Tongue (tissue), 2 donors: ENCODE data around the gene GNG8. TPM values are rescaled to one million over a fixed set of nuclear protein-coding genes. Genes with fewer than 3 reads are reported as not detected.

Source experiments
- DNase-seq: peaks from one replicate; pipeline ENCODE4 v3.0.0-alpha.2; 2015
- total RNA-seq: library from RNA; depleted of rRNA; stranded (reverse); fragments of >200 nt; gene quantifications from one replicate; pipeline ENCODE4 v1.2.3, GENCODE V29; 2014

The GNG8 gene
- not detected for total RNA-seq

DNA sequence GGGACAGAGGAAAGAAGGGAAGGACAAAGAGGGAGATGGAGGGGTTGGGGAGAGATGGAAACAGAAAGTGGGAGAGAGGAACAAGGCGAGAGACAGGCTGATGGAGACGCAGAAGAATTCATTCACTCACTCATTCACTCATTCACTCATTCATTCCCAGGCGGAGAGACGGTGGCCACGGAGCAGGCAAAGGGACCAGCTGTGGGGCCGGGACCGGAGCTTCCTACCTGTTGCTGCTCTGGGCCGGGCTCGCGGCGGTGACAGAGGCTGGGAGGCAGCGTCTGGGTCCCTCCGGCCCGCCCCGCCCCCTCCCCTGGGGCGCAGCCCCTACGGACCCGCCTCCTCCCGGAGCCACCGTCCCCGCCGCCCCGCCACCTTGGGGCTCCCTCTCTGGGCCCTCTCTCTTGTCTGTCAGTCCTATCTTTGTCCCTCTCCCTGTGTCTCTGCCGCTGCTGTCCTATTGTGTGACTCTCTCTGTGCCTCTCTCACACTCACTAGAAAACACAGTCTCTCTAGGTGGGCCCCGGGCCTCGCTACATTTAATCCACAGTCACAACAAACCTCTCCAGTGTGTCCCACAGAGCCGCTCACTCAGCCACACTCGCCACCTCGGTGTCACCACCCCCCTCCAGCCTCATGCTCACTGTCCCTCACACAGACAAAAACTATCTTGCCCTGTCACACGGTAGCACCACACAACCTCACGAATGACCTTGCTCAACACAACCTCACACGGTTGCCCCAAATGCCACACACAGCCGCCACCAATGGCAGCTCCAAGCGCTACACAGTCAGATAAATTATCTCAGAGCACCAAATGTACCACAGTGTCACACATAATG lies at the start of gene GNG8:
TSS of gene GNG8 (minus strand) at position 283 of the 842 bp plus-strand sequence. CDS start 1,520 bp downstream, outside the sequence.
- no peak for DNase-seq

GRCh38 chr19:46685189-46685588 lies 49.2 kb upstream of the GNG8 start:
- DNase-seq: no peak

GRCh38 chr19:46678110-46678732 lies 42.2 kb upstream of the GNG8 start:
- no peak for DNase-seq

DNA sequence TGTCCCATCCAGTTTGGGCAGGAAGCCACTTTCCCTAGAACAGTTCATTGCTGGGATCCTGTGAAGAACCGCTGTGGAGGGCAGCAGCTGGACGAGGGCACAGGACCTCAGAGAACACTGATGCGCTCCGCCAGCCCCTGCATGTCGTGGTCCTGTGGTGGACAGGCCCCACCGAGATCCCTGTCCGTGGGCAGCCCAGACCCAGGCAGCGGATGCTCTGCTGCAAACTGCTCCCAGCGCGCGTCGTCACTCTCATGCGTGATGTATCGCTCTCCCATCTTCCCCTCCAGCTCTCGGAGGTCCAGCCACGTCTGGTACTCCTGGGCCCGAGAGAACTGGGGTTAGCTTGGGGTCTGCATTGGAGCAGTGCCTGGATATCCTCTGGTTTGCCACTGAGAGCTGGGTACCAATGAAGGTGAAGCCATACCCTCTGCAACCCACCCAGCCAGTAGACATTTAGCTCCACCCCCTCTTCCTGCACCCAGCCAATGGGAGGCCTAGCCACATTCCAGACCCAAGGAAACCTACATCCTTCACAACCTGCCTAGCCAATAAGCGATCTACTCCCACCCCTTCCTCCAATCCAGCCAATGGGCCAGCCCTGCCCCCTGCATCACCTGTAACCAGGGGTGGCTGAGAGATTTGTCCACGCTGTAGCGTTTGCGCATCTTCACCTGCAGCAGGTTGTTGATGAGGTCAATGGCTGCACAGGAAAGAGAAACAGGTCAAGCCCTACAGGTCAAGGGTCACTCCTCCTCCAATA lies 38.6 kb upstream of the GNG8 start:
- DNase-seq: no peak

DNA sequence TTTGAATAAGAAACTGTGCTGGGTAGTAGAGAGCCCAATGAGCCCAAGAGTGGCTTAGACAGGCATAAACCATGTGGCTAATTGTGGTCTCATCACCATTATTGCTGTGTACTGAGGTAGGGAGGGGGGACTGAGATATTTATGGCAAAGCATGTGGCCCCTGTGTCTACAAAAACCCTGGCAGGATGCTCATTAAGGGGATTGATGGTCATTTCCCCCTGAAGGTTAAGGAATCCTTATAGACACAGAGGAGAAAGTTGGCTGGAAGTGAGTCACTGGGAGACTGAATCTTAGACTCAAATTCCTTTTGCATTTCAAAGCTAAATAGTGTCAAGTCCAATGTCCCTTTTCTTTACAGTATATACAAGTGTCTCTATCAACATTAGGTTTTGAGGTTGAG lies 34.8 kb upstream of the GNG8 start:
- no peak for DNase-seq

DNA sequence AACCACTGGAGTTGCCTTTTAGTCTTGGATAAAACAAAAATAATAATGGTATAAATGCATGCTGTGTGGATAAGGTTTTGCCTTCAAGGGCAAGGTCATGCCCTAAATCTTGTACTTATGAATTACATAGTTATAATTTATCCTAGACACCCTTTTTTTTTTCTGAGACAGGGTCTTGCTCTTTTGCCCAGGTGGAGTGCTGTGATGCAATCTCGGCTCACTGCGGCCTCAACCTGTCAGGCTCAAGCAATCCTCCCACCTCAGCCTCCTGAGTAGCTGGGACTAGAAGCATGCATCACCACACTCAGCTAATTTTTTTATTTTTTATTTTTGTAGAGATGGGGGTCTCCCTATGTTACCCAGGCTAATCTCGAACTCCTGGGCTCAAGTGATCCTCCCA lies 32.7 kb upstream of the GNG8 start:
- no peak for DNase-seq

- no peak for DNase-seq
Measured at GRCh38 chr19:46665072-46665471, 29.1 kb upstream of the GNG8 start.

DNA sequence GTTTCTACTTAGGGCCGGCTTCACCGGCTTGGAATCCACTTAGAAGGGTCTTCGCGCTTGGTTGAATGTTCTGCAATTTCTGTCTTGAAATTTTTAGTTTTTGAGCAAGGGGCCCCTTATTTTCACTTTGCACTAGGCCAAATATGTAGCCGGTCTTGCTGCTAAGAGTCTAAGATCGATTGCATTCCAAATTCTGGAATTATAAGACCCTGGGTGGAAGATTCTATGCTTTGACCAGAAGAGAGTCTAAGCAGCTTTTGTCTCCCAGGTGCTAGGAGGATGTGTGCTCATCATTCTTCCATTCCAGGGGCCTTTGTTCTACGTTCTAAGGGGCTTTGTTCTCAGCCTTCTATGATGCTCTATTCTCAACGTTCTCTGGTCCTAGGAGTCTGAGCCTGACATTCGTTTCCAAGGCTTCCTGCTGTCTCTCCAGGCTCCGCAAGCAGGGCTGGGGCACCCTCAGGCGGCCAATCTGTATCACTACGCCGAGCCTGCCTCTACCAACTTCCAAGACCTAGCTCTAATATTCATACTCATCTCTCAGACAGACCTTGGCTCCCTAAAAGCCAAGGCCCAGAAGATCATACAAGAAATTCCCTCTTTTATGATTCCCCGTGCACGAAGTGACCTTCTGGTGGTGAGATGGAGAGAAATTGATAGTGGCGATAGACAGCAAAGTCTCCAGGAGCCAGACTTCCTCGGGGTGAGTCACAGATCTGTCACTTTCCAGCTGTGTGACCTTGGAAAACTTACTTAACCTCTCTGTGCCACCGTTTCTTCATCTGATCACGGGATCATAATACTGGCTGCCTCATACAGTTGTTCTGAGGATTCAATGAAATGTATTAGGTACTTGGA lies 26.0 kb upstream of the GNG8 start:
- DNase-seq: peak; percentile 94

- peak; percentile 100 for DNase-seq
Measured at GRCh38 chr19:46661020-46661731, 25.2 kb upstream of the GNG8 start, which contains the start of gene DACT3. Gene DACT3, minus strand, starts transcription at chr19:46661182. Its CDS starts 118 bp downstream, at chr19:46661064.

- DNase-seq: no peak
Measured at GRCh38 chr19:46660551-46661019, 24.6 kb upstream of the GNG8 start.

- DNase-seq: peak; percentile 73
Measured at GRCh38 chr19:46660008-46660517, 24.1 kb upstream of the GNG8 start.

DNA sequence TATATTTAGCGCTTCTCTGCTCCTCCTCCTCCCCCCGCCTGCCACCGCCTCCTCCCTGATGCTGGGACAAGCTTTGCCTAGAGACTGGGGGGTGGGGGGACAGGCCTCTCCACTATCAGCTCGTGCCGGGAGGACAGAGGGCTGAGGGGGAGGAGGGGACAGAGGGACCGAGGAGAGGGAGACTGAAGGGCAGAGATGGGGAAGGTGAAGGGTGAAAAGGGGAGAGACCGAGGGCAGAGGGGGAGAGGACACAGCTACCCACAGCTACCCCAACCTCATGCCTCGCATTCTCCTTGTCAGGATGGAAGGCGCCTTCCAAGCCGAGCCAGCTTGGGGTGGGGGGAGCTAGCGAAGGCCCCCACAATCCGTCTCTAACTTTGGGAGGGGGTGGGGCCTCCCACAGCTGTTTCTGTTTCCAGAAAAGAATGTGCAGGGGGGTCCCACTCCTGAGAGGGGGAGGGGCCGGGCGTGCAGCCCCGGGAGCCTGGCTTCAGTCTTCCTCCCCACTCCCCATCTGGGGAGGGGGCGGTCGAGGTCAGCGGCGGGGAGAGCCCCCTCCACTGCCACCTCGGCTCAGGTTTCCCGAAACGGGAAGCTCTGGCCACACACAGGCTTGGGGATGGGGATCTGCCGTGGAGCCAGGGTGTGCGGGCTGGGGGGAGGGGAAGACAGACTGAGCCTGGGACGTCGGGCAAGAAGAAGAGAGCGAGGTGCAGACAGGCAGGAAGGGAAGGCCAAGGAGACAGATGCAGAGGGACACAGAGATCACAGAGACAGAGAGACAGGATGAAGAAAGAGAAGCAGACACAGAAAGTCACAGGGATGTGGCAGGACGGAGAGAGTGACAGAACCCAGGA lies 23.4 kb upstream of the GNG8 start:
- peak; percentile 70 for DNase-seq

GRCh38 chr19:46656541-46656940 lies 20.5 kb upstream of the GNG8 start:
- DNase-seq: no peak

DNA sequence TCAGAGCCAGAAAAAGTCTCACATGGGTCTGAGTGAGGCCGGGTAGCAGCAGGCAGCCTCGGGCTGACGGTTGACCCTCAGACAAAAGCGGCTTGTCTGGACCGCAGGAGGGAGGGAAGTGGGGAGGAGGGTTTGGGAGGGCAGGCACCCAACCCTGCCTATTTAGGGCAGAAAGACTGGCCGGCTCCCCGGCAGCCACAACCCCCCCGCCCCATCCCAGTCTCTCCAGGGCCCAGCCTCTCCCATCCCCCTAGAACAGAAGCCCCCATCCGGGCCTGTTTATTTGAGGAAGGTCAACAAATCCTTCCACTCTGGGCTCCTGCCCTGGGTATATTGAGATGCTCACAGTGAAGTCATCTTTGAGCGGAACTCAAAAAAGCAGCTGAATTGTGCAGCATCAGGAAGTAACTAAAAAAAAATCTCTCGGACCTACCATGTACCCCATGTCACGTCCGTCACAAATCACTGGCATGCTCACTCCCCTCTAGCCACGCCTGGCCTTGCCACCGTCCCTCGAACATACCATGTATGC lies 18.7 kb upstream of the GNG8 start:
- peak; percentile 55 for DNase-seq

GRCh38 chr19:46650445-46650844 lies 14.4 kb upstream of the GNG8 start:
- no peak for DNase-seq

GRCh38 chr19:46648961-46649960 lies 13.3 kb upstream of the GNG8 start:
- DNase-seq: no peak

DNA sequence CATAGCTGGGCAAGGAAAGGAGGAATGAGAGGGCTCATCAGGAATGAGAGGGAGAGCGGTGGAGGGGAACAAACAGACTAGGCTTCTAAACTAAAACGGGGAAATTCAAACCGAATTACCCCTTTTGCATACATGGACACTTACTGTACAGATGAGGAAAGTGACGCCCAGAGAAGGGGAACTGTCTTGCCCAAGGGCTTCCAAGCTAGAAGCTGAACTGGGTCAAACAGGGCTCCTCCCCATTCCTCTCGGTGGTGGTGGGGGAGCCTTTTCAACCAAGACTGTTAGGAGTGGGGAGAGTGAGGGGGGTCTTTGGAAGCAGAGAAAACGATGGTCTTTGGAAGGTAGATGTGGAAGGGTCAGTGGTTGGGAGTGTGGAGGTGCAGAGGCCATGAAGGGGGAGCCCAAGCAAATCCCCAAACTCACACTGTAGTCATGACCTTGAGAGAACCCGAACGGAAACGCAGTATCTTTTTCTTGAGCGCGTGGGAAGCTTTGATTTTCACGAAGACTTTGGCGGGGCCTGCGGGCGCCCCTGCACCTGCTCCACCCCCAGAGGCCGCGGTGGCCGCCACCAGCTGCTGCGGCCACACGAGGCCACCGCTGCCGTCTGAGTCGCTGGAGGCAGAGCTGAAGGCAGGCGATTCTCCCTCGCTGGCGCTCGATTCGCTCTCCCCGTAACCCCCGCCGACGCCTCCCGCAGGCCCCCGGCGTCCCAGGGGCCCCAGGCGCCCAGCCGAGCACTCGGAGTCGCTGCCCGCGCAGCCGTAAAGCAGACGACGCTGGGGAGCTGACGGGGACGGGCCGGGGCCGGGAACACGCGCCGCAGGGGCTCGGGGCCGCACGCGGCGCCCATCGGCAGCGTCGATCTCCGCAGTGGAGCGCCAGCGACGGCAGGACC lies 12.3 kb upstream of the GNG8 start:
- no peak for DNase-seq
